ENCODE results near the gene CYB5B. TPM values are rescaled to one million over a fixed set of nuclear protein-coding genes. Genes with fewer than 3 reads are reported as not detected.
A peak's percentile ranks its signal among the peaks of the same experiment; 100 is the strongest.
"Not testable (repeated sequence)": the region's sequence is repeated elsewhere in the genome, so short reads cannot be mapped to it uniquely, and the experiment has no call there.

Gene CYB5B
- total RNA-seq, 1 donor: 64.1 TPM

DNA sequence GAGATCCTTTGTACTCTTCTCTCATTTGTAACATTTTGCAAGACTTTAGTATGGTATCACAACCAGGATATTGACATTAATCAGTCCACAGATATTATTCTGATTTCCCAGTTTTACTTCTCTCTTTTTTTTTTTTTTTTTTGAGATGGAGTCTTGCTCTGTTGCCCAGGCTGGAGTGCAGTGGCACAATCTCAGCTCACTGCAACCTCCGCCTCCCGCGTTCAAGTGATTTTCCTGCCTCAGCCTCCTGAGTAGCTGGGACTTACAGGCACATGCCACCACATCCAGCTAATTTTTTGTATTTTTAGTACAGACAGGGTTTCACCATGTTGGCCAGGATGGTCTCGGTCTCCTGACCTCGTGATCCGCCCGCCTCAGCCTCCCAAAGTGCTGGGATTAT is 16.6 kb downstream of the CYB5B start:
- DNase-seq (ENCODE audit: low read depth in 2 of 3, low spot score in 2 of 3): not testable (repeated sequence)

DNA sequence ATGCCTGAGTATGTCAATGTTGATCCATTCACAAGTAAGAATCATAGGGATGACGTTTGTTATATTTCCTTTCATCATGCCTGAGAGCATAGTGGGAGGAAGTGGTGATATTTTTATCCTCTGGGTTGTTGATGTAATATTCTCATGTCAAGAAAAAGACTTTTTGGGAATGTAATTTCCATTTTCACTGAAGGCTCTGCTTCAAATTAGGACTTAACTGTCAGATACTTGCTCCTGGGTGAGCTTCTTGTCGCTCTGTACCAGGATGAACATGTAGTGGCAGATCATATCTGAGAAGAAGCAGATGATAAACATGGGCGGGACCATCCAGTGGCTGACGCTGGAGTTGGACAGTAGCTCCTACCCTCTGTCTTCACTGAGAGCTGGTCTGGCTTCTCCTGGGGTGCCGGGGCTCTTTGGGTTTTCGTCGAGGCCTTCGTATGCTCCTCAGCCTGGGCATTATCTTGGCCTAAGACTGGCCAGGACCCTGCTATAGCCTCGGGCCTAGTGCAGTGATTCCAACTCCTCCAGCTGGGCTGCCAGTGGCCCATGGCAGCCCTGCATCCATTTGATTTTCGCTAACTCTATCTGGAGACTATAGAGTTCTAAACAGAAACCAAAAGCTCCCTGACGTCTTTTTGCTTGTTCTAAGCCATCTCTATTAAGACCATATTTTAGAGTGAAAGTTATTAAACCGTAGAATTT is 19.7 kb downstream of the CYB5B start:
- DNase-seq (ENCODE audit: low read depth in 2 of 3, low spot score in 2 of 3): peak in 2 of 3 donors; percentile 54 to 79

DNA sequence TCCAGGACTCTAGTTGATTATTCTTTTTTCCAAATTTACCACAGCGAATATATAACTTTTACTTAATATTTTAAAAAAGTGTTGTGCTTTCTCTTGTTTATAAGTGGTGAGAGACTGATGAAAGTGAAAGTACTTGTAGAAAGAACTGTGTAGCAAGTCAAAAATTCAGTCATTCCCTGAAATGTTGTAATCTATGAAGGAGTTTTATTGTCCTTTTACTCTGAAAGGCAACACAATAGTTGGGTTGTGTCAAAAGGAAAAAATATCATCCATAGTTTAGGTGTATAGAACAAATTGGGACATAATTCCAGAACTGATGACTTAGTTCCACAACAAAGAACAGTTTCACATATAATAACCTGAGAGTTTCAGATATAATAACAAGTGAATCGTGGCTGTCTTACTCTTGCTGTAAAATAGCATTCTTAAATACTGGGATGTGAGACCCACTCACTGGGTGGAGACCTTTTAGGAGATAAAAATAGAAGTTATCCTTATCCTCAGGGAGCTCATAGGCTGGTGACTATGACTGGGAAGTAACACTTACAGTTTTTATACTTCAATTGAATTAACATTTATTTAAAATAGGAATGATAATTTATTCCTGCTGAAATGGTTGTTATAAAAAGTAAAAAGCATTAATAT is 20.6 kb downstream of the CYB5B start:
- no peak for DNase-seq (ENCODE audit: low read depth in 2 of 3, low spot score in 2 of 3)

- DNase-seq (ENCODE audit: low read depth in 2 of 3, low spot score in 2 of 3): no peak
These were observed 24.2 kb downstream of the CYB5B start for GRCh38 chr16:69448470-69449193.

- no peak for DNase-seq (ENCODE audit: low read depth in 2 of 3, low spot score in 2 of 3)
These were observed 26.7 kb downstream of the CYB5B start for GRCh38 chr16:69451166-69451565.

- DNase-seq (ENCODE audit: low read depth in 2 of 3, low spot score in 2 of 3): no peak
These were observed 29.5 kb downstream of the CYB5B start for GRCh38 chr16:69453936-69454335.

GRCh38 chr16:69463876-69464275 is 39.5 kb downstream of the CYB5B start:
- no peak for DNase-seq (ENCODE audit: low read depth in 2 of 3, low spot score in 2 of 3)

DNA sequence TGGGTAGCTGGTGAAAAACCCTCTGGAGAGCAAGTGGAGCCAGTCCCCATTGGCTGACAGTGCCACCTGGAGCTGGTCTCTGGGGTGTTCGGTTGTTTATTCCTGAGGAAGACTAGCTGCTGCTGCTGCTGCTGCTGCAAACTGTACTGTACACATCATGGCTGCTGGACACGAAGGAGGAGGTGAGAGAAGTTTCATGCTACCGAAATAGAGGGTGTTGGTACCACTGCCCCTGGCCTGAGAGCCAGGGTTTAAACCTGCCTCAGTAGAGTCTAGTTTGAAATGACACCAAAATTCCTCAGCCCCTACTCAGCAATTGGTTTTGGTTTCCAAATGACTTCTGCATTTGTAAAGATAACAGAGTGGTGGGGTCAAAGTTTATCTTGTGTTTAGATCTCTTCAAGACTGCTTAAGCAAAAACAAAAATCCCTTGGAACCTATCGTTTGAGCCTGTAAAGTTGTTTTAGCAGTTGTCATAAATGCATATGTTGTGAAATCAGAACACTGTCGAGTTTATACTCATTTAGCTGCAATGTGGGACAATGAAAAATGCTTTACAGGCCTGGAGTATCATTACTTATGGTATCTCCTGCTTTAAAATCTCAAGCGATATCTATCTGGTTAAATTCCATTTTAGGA is 40.8 kb downstream of the CYB5B start:
- DNase-seq (ENCODE audit: low read depth in 2 of 3, low spot score in 2 of 3): peak in 1 of 3 donors; percentile 18

GRCh38 chr16:69465881-69466280 is 41.5 kb downstream of the CYB5B start:
- DNase-seq (ENCODE audit: low read depth in 2 of 3, low spot score in 2 of 3): peak in 2 of 3 donors; percentile 4 to 33

- no peak for DNase-seq (ENCODE audit: low read depth in 2 of 3, low spot score in 2 of 3)
These were observed 42.1 kb downstream of the CYB5B start for GRCh38 chr16:69466547-69466946.

DNA sequence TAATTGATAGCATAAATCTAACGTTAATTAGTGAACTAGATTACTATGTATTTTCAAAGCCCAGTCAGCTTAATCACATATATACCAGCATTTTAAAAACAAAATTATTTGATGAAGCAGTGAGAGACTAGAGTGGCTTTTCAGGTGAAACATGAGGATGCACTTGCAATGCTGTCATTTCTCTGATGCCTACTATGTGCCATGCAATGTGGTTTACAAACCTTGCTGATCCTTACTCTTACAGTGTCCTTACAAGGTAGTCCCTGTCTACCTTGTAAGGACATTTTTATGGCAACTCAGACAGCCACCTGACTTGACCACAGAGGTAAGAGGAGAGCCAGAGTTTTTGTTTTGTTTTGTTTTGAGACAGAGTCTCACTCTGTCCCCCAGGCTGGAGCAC is 42.7 kb downstream of the CYB5B start:
- DNase-seq (ENCODE audit: low read depth in 2 of 3, low spot score in 2 of 3): no peak

GRCh38 chr16:69467531-69468204 is 43.2 kb downstream of the CYB5B start:
- DNase-seq (ENCODE audit: low read depth in 2 of 3, low spot score in 2 of 3): no peak

GRCh38 chr16:69469807-69470561 is 45.6 kb downstream of the CYB5B start:
- peak in 2 of 3 donors; percentile 67 to 71 for DNase-seq (ENCODE audit: low read depth in 2 of 3, low spot score in 2 of 3)

GRCh38 chr16:69471121-69471520 is 46.7 kb downstream of the CYB5B start:
- DNase-seq (ENCODE audit: low read depth in 2 of 3, low spot score in 2 of 3): no peak

- no peak for DNase-seq (ENCODE audit: low read depth in 2 of 3, low spot score in 2 of 3)
These were observed 50.0 kb downstream of the CYB5B start for GRCh38 chr16:69474408-69474807.

GRCh38 chr16:69476920-69477443 is 52.6 kb downstream of the CYB5B start:
- DNase-seq (ENCODE audit: low read depth in 2 of 3, low spot score in 2 of 3): peak in 1 of 3 donors; percentile 19

GRCh38 chr16:69477546-69477945 is 53.1 kb downstream of the CYB5B start:
- peak in 2 of 3 donors; percentile 79 to 92 for DNase-seq (ENCODE audit: low read depth in 2 of 3, low spot score in 2 of 3)

GRCh38 chr16:69478685-69479084 is 54.3 kb downstream of the CYB5B start:
- DNase-seq (ENCODE audit: low read depth in 2 of 3, low spot score in 2 of 3): no peak

- DNase-seq (ENCODE audit: low read depth in 2 of 3, low spot score in 2 of 3): no peak
These were observed 55.4 kb downstream of the CYB5B start for GRCh38 chr16:69479775-69480174.

GRCh38 chr16:69481901-69482341 is 57.5 kb downstream of the CYB5B start:
- peak in 2 of 3 donors; percentile 37 for DNase-seq (ENCODE audit: low read depth in 2 of 3, low spot score in 2 of 3)

Measured in hematopoietic multipotent progenitor cell (in vitro differentiated cells).